ENCODE data around the gene MTHFR. TPM values are rescaled to one million over a fixed set of nuclear protein-coding genes. Genes with fewer than 3 reads are reported as not detected.
A peak's percentile ranks its signal among the peaks of the same experiment; 100 is the strongest.

Gene MTHFR
- 10 to 100 TPM; 17.1 to 18.9 (median 18.4) TPM for polyA plus RNA-seq (ENCODE audit: insufficient read length in 4 of 4)

- peak; percentile 95 to 98 (median 96) for DNase-seq (ENCODE audit: low read depth in 4 of 4, low spot score in 3 of 4)
These were observed at the start of gene MTHFR, which contains the start of gene CLCN6 for GRCh38 chr1:11805422-11806306. TSS of gene MTHFR (minus strand) at chr1:11805964. CDS start at chr1:11803116, 2,848 bp downstream. TSS of gene CLCN6 (plus strand) at chr1:11806191. CDS start at chr1:11806263, 72 bp downstream.

- DNase-seq (ENCODE audit: low read depth in 4 of 4, low spot score in 3 of 4) = no peak
These were observed 49.7 kb upstream of the MTHFR start for GRCh38 chr1:11855430-11855829.

GRCh38 chr1:11854519-11854918 is 48.8 kb upstream of the MTHFR start:
- no peak for DNase-seq (ENCODE audit: low read depth in 4 of 4, low spot score in 3 of 4)

- no peak for DNase-seq (ENCODE audit: low read depth in 4 of 4, low spot score in 3 of 4)
These were observed 45.4 kb upstream of the MTHFR start for GRCh38 chr1:11851180-11851579.

- no peak for DNase-seq (ENCODE audit: low read depth in 4 of 4, low spot score in 3 of 4)
These were observed 44.4 kb upstream of the MTHFR start for GRCh38 chr1:11850156-11850555.

- DNase-seq (ENCODE audit: low read depth in 4 of 4, low spot score in 3 of 4) = no peak
These were observed 42.6 kb upstream of the MTHFR start for GRCh38 chr1:11848373-11848700.

GRCh38 chr1:11847667-11848372 is 42.1 kb upstream of the MTHFR start, which contains the start of gene NPPA:
TSS of gene NPPA (minus strand) at chr1:11847783. CDS start at chr1:11847684, 99 bp downstream.
- no peak for DNase-seq (ENCODE audit: low read depth in 4 of 4, low spot score in 3 of 4)

- peak in 3 of 4 donors; percentile 30 to 44 (median 38) for DNase-seq (ENCODE audit: low read depth in 4 of 4, low spot score in 3 of 4)
These were observed 40.0 kb upstream of the MTHFR start for GRCh38 chr1:11845641-11846335.

GRCh38 chr1:11842154-11843041 is 36.6 kb upstream of the MTHFR start:
- peak in 3 of 4 donors; percentile 12 to 15 (median 14) for DNase-seq (ENCODE audit: low read depth in 4 of 4, low spot score in 3 of 4)

GRCh38 chr1:11841245-11842153 is 35.7 kb upstream of the MTHFR start:
- no peak for DNase-seq (ENCODE audit: low read depth in 4 of 4, low spot score in 3 of 4)

GRCh38 chr1:11839727-11840705 is 34.3 kb upstream of the MTHFR start:
- no peak for DNase-seq (ENCODE audit: low read depth in 4 of 4, low spot score in 3 of 4)

GRCh38 chr1:11838349-11839272 is 32.8 kb upstream of the MTHFR start:
- DNase-seq (ENCODE audit: low read depth in 4 of 4, low spot score in 3 of 4) = peak; percentile 12 to 41 (median 22)

GRCh38 chr1:11837767-11838348 is 32.1 kb upstream of the MTHFR start:
- no peak for DNase-seq (ENCODE audit: low read depth in 4 of 4, low spot score in 3 of 4)

GRCh38 chr1:11836955-11837766 is 31.4 kb upstream of the MTHFR start:
- no peak for DNase-seq (ENCODE audit: low read depth in 4 of 4, low spot score in 3 of 4)

GRCh38 chr1:11835441-11836225 is 29.9 kb upstream of the MTHFR start:
- no peak for DNase-seq (ENCODE audit: low read depth in 4 of 4, low spot score in 3 of 4)

All from right renal pelvis (tissue), 4 donors.